Caco-2 (cell line): ENCODE measurements around the gene KDM2B. TPM values are rescaled to one million over a fixed set of nuclear protein-coding genes. Genes with fewer than 3 reads are reported as not detected.

Source experiments
- BruUV-seq: library from RNA; stranded (reverse); fragments of 400-500 nt; replicated peaks from 2 replicates; lab custom pipeline; 2021; lab: Mats Ljungman, UMichigan
- CTCF ChIA-PET: fragments of 300-600 bp; sonication (Branson Sonifier 250); formaldehyde crosslinking; loops from one replicate; lab custom pipeline; 2022; ENCODE audit warnings: antibody characterized with exemption; lab: Charles Lee
- POLR2A ChIA-PET: fragments of 300-600 bp; sonication (Branson Sonifier 250); formaldehyde crosslinking; loops from one replicate; lab custom pipeline; 2022; ENCODE audit warnings: antibody characterized with exemption; lab: Charles Lee
- DNase-seq, 2 experiments: peaks; one replicate each; pipeline versions ENCODE4 v3.0.0 to v3.0.0-alpha.2; 2020 to 2022
- H3K27me3 ChIP-seq: replicated peaks from 2 replicates; pipeline ENCODE4 v1.6.0; 2011; ENCODE audit warnings: low read length; ENCODE audit not compliant: control insufficient read depth, insufficient read depth
- H3K36me3 ChIP-seq: 2 replicates; pipeline ENCODE4 v1.5.1; 2011; ENCODE audit warnings: low read length; ENCODE audit not compliant: control insufficient read depth, insufficient read depth
- H3K4me1 ChIP-seq: fragments of 250-450 bp; sonication (Bioruptor Pico); 2 replicates; pipeline ENCODE4 v1.5.1; 2020; ENCODE audit warnings: mild to moderate bottlenecking
- H3K4me3 ChIP-seq: 2 replicates; pipeline ENCODE4 v1.5.1; 2011; ENCODE audit warnings: low read depth, mild to moderate bottlenecking, control low read depth, low read length
- H3K9me3 ChIP-seq: fragments of 250-450 bp; sonication (Bioruptor Pico); 2 replicates; pipeline ENCODE4 v1.5.1; 2020; ENCODE audit warnings: mild to moderate bottlenecking, moderate library complexity
- H3K27ac Mint-ChIP-seq: one replicate; pipeline ENCODE4 v1.8.0; 2022; ENCODE audit warnings: mixed read lengths; ENCODE audit not compliant: unreplicated experiment
- H3K27me3 Mint-ChIP-seq: one replicate; pipeline ENCODE4 v1.8.0; 2022; ENCODE audit warnings: mixed read lengths; ENCODE audit not compliant: insufficient read depth, unreplicated experiment
- H3K36me3 Mint-ChIP-seq: one replicate; pipeline ENCODE4 v1.8.0; 2022; ENCODE audit warnings: mild to moderate bottlenecking, mixed read lengths; ENCODE audit not compliant: insufficient read depth, unreplicated experiment
- H3K4me1 Mint-ChIP-seq: one replicate; pipeline ENCODE4 v1.8.0; 2022; ENCODE audit warnings: low read depth, mixed read lengths; ENCODE audit not compliant: unreplicated experiment
- H3K4me3 Mint-ChIP-seq: one replicate; pipeline ENCODE4 v1.8.0; 2022; ENCODE audit warnings: mild to moderate bottlenecking, moderate library complexity, mixed read lengths; ENCODE audit not compliant: unreplicated experiment
- H3K9me3 Mint-ChIP-seq: one replicate; pipeline ENCODE4 v1.8.0; 2022; ENCODE audit warnings: mixed read lengths; ENCODE audit not compliant: unreplicated experiment
- intact Hi-C: fragments of 100-400 bp; cut with micrococcal nuclease; formaldehyde crosslinking; loops from one replicate; pipeline ENCODE4 v1.10.0; 2022; ENCODE audit not compliant: unreplicated experiment
- total RNA-seq: library from RNA; stranded (reverse); gene quantifications from 2 replicates; pipeline ENCODE4 v1.2.3, GENCODE V29; 2022
- TF ChIP-seq, protein P1 (sequence below), 2 experiments: fragments of 200-600 bp in 1 of 2; IDR thresholded peaks; 1 replicate in 1 of 2; 2 replicates in 1 of 2; pipeline versions ENCODE4 v1.5.1 to v1.8.0; 2011 to 2022; ENCODE audit warnings: antibody characterized with exemption in 1 of 2, control low read depth in 1 of 2, inconsistent platforms in 1 of 2, low read depth in 1 of 2, low read length in 1 of 2, mild to moderate bottlenecking in 1 of 2, moderate library complexity in 1 of 2; ENCODE audit not compliant: insufficient read depth in 1 of 2, severe bottlenecking in 1 of 2, unreplicated experiment in 1 of 2

The KDM2B gene
- total RNA-seq, 1 experiment from 2014 or later, result 48.4 TPM

DNA sequence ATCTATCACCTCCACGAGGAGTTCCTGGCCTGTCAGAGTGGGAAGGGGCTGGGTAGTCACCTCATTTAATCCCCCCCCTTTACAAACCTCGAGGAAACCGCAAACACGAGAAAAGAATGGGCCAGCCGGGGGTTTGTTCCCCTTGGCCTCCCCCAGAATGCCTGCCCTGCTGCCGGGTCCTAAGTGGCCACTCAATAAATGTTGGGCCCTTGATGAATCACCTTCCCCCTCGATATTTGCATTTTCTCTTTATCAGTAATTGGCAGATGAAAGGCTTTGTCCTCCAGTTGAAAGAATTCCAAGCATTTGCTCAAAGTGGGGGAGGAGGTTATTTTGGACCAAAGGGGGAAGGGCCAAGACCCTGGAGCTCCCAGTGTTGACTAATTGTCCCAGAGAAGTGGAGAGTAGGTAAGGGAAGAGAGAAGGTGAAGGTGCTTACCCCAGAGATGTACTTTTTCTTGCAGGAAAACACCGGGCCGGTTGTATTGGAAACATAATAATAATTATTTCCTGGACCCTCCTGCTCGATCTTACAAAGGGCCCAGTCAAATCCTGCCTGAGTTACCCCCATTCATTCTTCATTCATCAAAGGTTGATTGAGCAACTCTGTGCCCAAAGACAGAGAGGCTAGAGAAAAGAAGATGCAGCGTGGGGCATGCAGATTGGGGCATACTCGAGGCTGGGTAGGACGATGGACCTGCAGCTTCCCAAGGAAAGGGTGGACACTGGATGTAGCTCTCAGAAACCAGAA is 1.9 kb upstream of the KDM2B start:
- ChIA-PET POLR2A (interaction anchor here (0.6 to 1.2 kb wide), 3 partner anchors 18 to 221 kb away, joined by 3 to 8 read pairs (median 6); partner anchors contain the start of gene ORAI1), CTCF (interaction anchor here (0.6 to 1.0 kb wide), 5 partner anchors 9 to 45 kb away, joined by 3 to 5 read pairs (median 4); no protein-coding TSS in a partner anchor)
- Histone ChIP-seq H3K4me3 (peak overlapping the region; percentile 76), H3K27me3 (no peaks in the 10 kb centered on the region), H3K4me1 (peaks cover 32% of the 10 kb centered on the region), H3K9me3 (no peaks in the 10 kb centered on the region), H3K36me3 (no peaks in the 10 kb centered on the region)
- H3K4me3 Mint-ChIP-seq, result peak overlapping the region; percentile 93
- TSS peak; percentile 49 for BruUV-seq
- intact Hi-C loops, result loop anchor here (1.0 to 5.0 kb wide), 4 partner anchors 8 to 210 kb away; partner anchors contain the start of gene RHOF
- H3K27ac Mint-ChIP-seq, result peak overlapping the region; percentile 96
- peaks cover 20% of the 10 kb centered on the region for H3K36me3 Mint-ChIP-seq
- H3K27me3 Mint-ChIP-seq, result no peaks in the 10 kb centered on the region
- no peaks in the 10 kb centered on the region for H3K9me3 Mint-ChIP-seq
- no peaks in the 10 kb centered on the region for H3K4me1 Mint-ChIP-seq
- TF ChIP-seq, protein P1, sequence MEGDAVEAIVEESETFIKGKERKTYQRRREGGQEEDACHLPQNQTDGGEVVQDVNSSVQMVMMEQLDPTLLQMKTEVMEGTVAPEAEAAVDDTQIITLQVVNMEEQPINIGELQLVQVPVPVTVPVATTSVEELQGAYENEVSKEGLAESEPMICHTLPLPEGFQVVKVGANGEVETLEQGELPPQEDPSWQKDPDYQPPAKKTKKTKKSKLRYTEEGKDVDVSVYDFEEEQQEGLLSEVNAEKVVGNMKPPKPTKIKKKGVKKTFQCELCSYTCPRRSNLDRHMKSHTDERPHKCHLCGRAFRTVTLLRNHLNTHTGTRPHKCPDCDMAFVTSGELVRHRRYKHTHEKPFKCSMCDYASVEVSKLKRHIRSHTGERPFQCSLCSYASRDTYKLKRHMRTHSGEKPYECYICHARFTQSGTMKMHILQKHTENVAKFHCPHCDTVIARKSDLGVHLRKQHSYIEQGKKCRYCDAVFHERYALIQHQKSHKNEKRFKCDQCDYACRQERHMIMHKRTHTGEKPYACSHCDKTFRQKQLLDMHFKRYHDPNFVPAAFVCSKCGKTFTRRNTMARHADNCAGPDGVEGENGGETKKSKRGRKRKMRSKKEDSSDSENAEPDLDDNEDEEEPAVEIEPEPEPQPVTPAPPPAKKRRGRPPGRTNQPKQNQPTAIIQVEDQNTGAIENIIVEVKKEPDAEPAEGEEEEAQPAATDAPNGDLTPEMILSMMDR (IDR thresholded peaks at IDR 0.05; ENCODE audit: insufficient read depth in 1 of 2, low read depth in 1 of 2, low read length in 1 of 2, severe bottlenecking in 1 of 2, unreplicated experiment in 1 of 2), result no peak
- peak; percentile 83 to 88 for DNase-seq

DNA sequence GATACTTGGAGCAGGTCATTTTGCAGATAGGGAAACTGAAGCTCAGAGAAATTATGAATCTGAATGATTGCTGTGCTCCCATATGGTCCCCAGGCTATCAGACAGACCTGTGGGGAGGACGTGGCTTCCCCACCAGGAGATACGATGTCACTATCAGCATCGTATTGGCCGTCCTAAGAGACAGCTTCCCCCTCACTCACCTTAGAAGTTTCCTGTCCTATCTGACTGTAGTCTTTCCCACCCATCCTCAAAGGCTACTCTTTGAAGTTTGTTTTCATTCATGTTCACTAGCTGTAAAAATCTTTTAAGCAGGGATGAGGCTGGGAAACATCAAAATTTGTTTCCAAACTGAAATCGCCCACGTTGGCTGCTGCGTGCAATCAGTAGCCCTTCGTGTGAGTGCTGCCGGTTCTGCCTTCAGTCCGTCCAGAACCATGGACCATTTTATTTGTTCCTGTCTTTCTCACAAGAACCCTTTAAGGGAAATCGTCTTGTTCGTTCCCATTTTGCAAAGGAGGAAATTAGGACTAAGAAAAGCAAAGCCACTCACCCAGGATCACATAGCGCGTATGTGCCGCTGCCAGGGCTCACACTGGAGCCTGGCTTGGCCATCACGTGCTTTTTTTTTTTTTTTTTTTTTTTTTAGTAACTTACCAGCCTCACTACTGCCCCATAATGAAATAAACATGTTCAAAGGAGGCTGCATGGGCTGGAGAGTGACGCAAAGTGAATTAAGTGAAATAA is 1.0 kb upstream of the KDM2B start:
- POLR2A ChIA-PET, result interaction anchor here (0.5 kb wide), 1 partner anchor 643 kb away, joined by 3 read pairs; no protein-coding TSS in a partner anchor

More for the DNA sequence above, 1.0 kb upstream of the KDM2B start:
- peak overlapping the region; percentile 96 for H3K27ac Mint-ChIP-seq
- peaks cover 41% of the 10 kb centered on the region for H3K4me1 ChIP-seq
- no peaks in the 10 kb centered on the region for H3K27me3 Mint-ChIP-seq
- no peaks in the 10 kb centered on the region for H3K36me3 ChIP-seq
- no peaks in the 10 kb centered on the region for H3K27me3 ChIP-seq
- no peaks in the 10 kb centered on the region for H3K9me3 Mint-ChIP-seq
- BruUV-seq, result TSS peak; percentile 83
- H3K4me3 ChIP-seq, result peak overlapping the region; percentile 76
- peak overlapping the region; percentile 93 for H3K4me3 Mint-ChIP-seq
- H3K4me1 Mint-ChIP-seq, result peaks cover 7% of the 10 kb centered on the region
- CTCF ChIA-PET, result no interaction called here
- H3K36me3 Mint-ChIP-seq, result peaks cover 20% of the 10 kb centered on the region
- TF ChIP-seq, protein P1 (IDR thresholded peaks at IDR 0.05; ENCODE audit: insufficient read depth in 1 of 2, low read depth in 1 of 2, low read length in 1 of 2, severe bottlenecking in 1 of 2, unreplicated experiment in 1 of 2), result no peak
- DNase-seq, result no peak
- intact Hi-C loops, result loop anchor here (1.0 to 5.0 kb wide), 5 partner anchors 8 to 210 kb away; partner anchors contain the start of gene RHOF
- H3K9me3 ChIP-seq, result no peaks in the 10 kb centered on the region
